GM21526 (cell line): ENCODE results near the gene ZNF513.
"Not testable (repeated sequence)": the region's sequence is repeated elsewhere in the genome, so short reads cannot be mapped to it uniquely, and the experiment has no call there.

Experiments used
- ATAC-seq: cut with Tn5 transposase; IDR thresholded peaks from one replicate; pipeline ENCODE4 v1.9.1; 2021; ENCODE audit warnings: moderate library complexity; ENCODE audit not compliant: unreplicated experiment, low FRiP score

Gene ZNF513

GRCh38 chr2:27362678-27363420 is 17.7 kb downstream of the ZNF513 start:
- ATAC-seq: no peak

- peak; percentile 61 for ATAC-seq
Observed at GRCh38 chr2:27356382-27357181, 24.0 kb downstream of the ZNF513 start, which contains the start of gene GTF3C2. Gene GTF3C2, minus strand, starts transcription at chr2:27356764. Its CDS starts 13,210 bp downstream, at chr2:27343554.

- ATAC-seq: peak; percentile 39
Observed at GRCh38 chr2:27356056-27356381, 24.5 kb downstream of the ZNF513 start.

DNA sequence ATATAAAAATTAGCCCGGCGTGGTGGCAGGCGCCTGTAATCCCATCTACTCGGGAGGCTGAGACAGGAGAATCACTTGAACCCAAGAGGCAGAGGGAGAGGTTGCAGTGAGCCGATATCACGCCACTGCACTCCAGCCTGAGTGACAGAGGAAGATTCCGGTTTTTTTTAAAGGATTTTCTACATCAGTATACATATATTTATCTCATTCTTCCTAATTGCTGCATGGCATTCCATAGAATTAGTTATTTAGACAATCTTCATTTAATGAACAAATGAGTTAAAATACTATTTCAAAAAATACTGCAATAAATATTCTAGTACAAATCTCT is 26.0 kb downstream of the ZNF513 start:
- ATAC-seq: no peak

DNA sequence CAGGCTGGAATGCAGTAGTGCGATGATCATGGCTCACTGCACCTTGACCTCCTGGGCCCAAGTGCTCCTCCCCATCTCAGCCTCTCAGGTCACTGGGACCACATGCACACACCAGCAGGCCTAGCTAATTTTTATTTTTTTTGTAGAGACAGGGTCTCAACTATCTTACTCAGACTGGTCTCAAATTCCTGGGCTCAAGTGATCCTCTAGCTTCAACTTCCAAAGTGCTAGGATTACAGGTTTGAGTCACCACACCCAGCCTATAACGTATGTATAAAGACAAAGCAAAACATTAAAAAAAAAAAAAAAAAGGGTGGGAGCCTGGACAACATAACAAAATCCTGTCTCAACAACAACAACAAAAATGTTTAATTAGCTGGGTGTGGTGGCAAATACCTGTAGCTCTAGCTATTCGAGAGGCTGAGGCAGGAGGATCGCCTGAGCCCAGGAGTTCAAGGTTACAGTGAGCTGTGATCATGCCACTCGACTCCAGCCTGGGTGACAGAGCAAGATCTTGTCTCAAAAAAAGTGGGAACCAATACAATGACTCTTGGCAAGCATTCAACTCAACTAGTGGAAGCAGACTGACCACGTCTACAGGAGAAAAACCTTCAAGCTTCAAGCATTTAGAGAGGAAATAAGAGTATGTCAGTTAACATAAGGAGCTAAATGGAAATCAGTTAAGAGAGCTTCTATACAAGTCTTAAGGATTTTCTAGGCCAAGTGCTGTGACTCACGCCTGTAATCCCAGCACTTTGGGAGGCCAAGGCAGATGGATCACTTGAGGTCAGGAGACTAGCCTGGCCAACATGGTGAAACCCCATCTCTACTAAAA is 26.6 kb downstream of the ZNF513 start:
- no peak for ATAC-seq

- ATAC-seq: not testable (repeated sequence)
Observed at GRCh38 chr2:27353386-27353761, 27.2 kb downstream of the ZNF513 start.

- no peak for ATAC-seq
Observed at GRCh38 chr2:27351802-27352598, 28.5 kb downstream of the ZNF513 start.

- ATAC-seq: no peak
Observed at GRCh38 chr2:27350106-27350693, 30.3 kb downstream of the ZNF513 start.

DNA sequence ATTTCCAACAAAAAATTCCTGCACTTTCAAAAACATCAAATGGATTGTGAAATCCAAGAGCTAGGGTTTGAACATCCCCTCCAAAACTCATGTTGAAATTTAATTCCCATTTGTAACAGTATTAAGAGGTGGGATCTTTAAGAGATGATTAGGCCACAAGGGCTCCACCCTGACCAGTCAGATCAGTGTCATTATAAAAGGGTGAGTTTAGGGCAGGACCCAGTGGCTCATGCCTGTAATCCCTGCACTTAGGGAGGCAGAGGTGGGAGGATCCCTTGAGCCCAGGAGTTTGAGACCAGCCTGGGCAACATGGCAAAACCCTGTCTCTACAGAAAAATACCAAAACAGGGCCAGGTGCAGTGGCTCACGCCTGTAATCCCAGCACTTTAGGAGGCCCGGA is 32.9 kb downstream of the ZNF513 start:
- no peak for ATAC-seq

DNA sequence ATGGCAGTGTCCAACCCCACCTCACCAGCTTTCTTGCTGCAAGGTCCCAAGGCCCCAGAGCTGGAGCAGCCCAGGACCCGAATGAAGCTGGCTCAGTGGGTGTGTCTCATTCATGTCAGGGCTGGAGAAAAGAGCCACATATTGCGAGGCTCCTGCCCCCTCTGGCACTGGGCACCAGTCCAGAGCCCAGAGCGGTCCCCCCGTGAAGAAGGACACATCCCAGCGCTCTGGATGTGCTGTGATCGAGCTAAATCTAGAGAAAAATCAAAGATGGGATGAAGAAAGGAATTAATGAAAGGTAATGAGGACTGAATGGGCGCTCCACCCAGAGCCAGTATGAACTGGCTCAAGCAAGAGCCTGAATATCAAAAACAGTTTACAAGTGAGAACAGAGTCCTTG is 44.4 kb downstream of the ZNF513 start:
- no peak for ATAC-seq

DNA sequence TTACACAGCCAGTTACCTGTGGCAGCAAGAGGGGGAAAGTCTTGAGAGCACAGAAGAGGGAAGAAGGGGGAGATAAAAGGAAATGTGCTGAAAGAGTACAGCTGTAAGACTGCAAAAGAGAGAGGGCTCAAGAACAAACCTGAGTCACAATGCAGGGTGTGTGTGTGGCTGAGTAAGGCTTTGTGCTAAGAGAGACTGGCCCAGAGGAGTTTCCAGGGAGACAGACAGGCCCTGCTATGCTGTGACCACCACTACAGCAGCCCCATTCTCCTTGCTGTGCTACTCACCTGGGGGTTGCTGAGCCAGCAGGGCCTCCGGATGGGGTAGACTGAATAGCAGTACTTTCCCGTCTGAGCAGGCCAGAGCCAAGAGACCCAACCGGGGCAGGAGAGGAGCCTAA is 45.2 kb downstream of the ZNF513 start:
- ATAC-seq: no peak
